ENCODE results near the gene PIGW.
A peak's percentile ranks its signal among the peaks of the same experiment; 100 is the strongest.

Gene PIGW

GRCh38 chr17:36486204-36487194, 48.3 kb upstream of the PIGW start, which contains the start of gene ZNHIT3:
Gene ZNHIT3 (plus strand): TSS chr17:36486681. CDS start chr17:36486700, 19 bp downstream.
- Histone ChIP-seq H4K12ac (ENCODE audit: low read depth, low read length) (peak within 1 kb of the TSS; percentile 95), H4K91ac (ENCODE audit: low read depth, low read length) (peak within 1 kb of the TSS; percentile 60), H2BK12ac (ENCODE audit: low read length) (no peak within 1 kb of the TSS), H3K79me2 (ENCODE audit: control insufficient read depth, insufficient read depth, low read length, poor library complexity) (no peaks in the 10 kb centered on the region), H3K18ac (ENCODE audit: low read length) (peak within 1 kb of the TSS; percentile 61), H3K27ac (ENCODE audit: low read depth, low read length) (peak within 1 kb of the TSS; percentile 61), H3K9ac (ENCODE audit: low read length) (peak within 1 kb of the TSS; percentile 92), H2BK120ac (ENCODE audit: insufficient read depth, low read length, poor library complexity) (peak within 1 kb of the TSS; percentile 43), H3K23ac (ENCODE audit: low read length) (no peak within 1 kb of the TSS), H2BK5ac (ENCODE audit: low read depth, low read length, poor library complexity) (peak within 1 kb of the TSS; percentile 7), H3K36me3 (ENCODE audit: control insufficient read depth in 1 of 2, insufficient read depth in 2 of 2, low read length in 2 of 2) (no peaks in the 10 kb centered on the region), H2AFZ (ENCODE audit: insufficient read depth, low read length, poor library complexity) (peak within 1 kb of the TSS; percentile 96), H3K4me1 (ENCODE audit: control insufficient read depth in 1 of 2, insufficient read depth in 2 of 2, low read length in 2 of 2) (peaks cover 14 to 15% of the 10 kb centered on the region in 2 experiments), H4K8ac (ENCODE audit: low read depth, low read length) (peak within 1 kb of the TSS; percentile 99), H3K9me3 (ENCODE audit: insufficient read depth, low read depth, low read length) (peaks cover 1% of the 10 kb centered on the region), H3K4me3 (ENCODE audit: low read depth, low read length) (peak within 1 kb of the TSS; percentile 96), H3K14ac (ENCODE audit: low read length) (peak within 1 kb of the TSS; percentile 72), H3K4me2 (ENCODE audit: low read length) (peak within 1 kb of the TSS; percentile 74), H3K79me1 (ENCODE audit: low read length) (peaks cover 6% of the 10 kb centered on the region), H3K4ac (ENCODE audit: low read depth, low read length) (peak within 1 kb of the TSS; percentile 49), H2AK5ac (ENCODE audit: low read length) (no peak within 1 kb of the TSS), H3K27me3 (ENCODE audit: insufficient read depth, low read length) (no peaks in the 10 kb centered on the region)
- DNase-seq, result peak; percentile 90 to 96
- no CpG with 5 or more reads among the region's 73 CpGs for WGBS (ENCODE audit: extremely low coverage, insufficient coverage, insufficient read length)

DNA sequence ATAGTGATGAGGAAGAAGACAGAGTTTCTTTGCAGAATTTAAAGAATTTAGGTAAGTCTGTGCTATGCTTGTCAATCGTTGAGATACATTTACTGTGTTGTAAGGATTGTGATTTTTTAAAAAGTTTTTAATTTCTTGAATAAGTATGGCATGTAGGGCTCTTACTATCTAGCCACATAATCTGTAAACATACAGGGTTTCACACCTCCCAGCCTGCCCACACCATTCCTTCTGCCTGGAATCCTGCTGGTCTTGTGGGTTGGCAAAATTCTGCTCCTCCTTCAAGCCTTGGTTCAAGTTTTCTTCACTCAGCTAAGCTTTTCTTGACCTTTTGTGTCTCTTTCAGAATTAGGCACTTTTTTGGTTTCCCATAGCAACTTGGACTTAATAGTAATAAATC, 40.8 kb upstream of the PIGW start:
- DNase-seq, result peak; percentile 78 to 88
- Histone ChIP-seq H3K9ac (ENCODE audit: low read length) (no peak overlapping the region), H2BK120ac (ENCODE audit: insufficient read depth, low read length, poor library complexity) (no peak overlapping the region), H4K8ac (ENCODE audit: low read depth, low read length) (no peak overlapping the region), H3K9me3 (ENCODE audit: insufficient read depth, low read depth, low read length) (no peaks in the 10 kb centered on the region), H3K36me3 (ENCODE audit: control insufficient read depth in 1 of 2, insufficient read depth in 2 of 2, low read length in 2 of 2) (peaks cover 24 to 51% of the 10 kb centered on the region in 2 experiments), H2BK5ac (ENCODE audit: low read depth, low read length, poor library complexity) (no peak overlapping the region), H2AK5ac (ENCODE audit: low read length) (no peak overlapping the region), H2AFZ (ENCODE audit: insufficient read depth, low read length, poor library complexity) (no peak overlapping the region), H4K91ac (ENCODE audit: low read depth, low read length) (no peak overlapping the region), H3K4me3 (ENCODE audit: low read depth, low read length) (no peak overlapping the region), H3K4ac (ENCODE audit: low read depth, low read length) (no peak overlapping the region), H3K79me1 (ENCODE audit: low read length) (no peaks in the 10 kb centered on the region), H3K4me1 (ENCODE audit: control insufficient read depth in 1 of 2, insufficient read depth in 2 of 2, low read length in 2 of 2) (no peaks in the 10 kb centered on the region), H3K27ac (ENCODE audit: low read depth, low read length) (no peak overlapping the region), H3K18ac (ENCODE audit: low read length) (no peak overlapping the region), H2BK12ac (ENCODE audit: low read length) (no peak overlapping the region), H3K4me2 (ENCODE audit: low read length) (no peak overlapping the region), H3K23ac (ENCODE audit: low read length) (no peak overlapping the region), H3K79me2 (ENCODE audit: control insufficient read depth, insufficient read depth, low read length, poor library complexity) (no peaks in the 10 kb centered on the region), H3K14ac (ENCODE audit: low read length) (no peak overlapping the region), H3K27me3 (ENCODE audit: insufficient read depth, low read length) (no peaks in the 10 kb centered on the region), H4K12ac (ENCODE audit: low read depth, low read length) (no peak overlapping the region)
- WGBS (ENCODE audit: extremely low coverage, insufficient coverage, insufficient read length), result no CpG with 5 or more reads among the region's 1 CpG

- Histone ChIP-seq H3K27me3 (ENCODE audit: insufficient read depth, low read length) (no peaks in the 10 kb centered on the region), H4K8ac (ENCODE audit: low read depth, low read length) (no peak overlapping the region), H3K27ac (ENCODE audit: low read depth, low read length) (no peak overlapping the region), H2BK12ac (ENCODE audit: low read length) (no peak overlapping the region), H3K4ac (ENCODE audit: low read depth, low read length) (no peak overlapping the region), H2BK5ac (ENCODE audit: low read depth, low read length, poor library complexity) (no peak overlapping the region), H3K14ac (ENCODE audit: low read length) (no peak overlapping the region), H3K9ac (ENCODE audit: low read length) (no peak overlapping the region), H4K91ac (ENCODE audit: low read depth, low read length) (no peak overlapping the region), H3K9me3 (ENCODE audit: insufficient read depth, low read depth, low read length) (no peaks in the 10 kb centered on the region), H3K36me3 (ENCODE audit: control insufficient read depth in 1 of 2, insufficient read depth in 2 of 2, low read length in 2 of 2) (peaks cover 27 to 52% of the 10 kb centered on the region in 2 experiments), H3K18ac (ENCODE audit: low read length) (no peak overlapping the region), H3K79me2 (ENCODE audit: control insufficient read depth, insufficient read depth, low read length, poor library complexity) (no peaks in the 10 kb centered on the region), H2BK120ac (ENCODE audit: insufficient read depth, low read length, poor library complexity) (no peak overlapping the region), H3K4me1 (ENCODE audit: control insufficient read depth in 1 of 2, insufficient read depth in 2 of 2, low read length in 2 of 2) (no peaks in the 10 kb centered on the region), H3K4me3 (ENCODE audit: low read depth, low read length) (no peak overlapping the region), H2AFZ (ENCODE audit: insufficient read depth, low read length, poor library complexity) (no peak overlapping the region), H3K79me1 (ENCODE audit: low read length) (no peaks in the 10 kb centered on the region), H4K12ac (ENCODE audit: low read depth, low read length) (no peak overlapping the region), H2AK5ac (ENCODE audit: low read length) (no peak overlapping the region), H3K23ac (ENCODE audit: low read length) (no peak overlapping the region), H3K4me2 (ENCODE audit: low read length) (no peak overlapping the region)
- WGBS (ENCODE audit: extremely low coverage, insufficient coverage, insufficient read length), result no CpG with 5 or more reads among the region's 5 CpGs
- peak in 1 of 2 donors; percentile 11 for DNase-seq
These were observed 40.1 kb upstream of the PIGW start for GRCh38 chr17:36494674-36495073.

DNA sequence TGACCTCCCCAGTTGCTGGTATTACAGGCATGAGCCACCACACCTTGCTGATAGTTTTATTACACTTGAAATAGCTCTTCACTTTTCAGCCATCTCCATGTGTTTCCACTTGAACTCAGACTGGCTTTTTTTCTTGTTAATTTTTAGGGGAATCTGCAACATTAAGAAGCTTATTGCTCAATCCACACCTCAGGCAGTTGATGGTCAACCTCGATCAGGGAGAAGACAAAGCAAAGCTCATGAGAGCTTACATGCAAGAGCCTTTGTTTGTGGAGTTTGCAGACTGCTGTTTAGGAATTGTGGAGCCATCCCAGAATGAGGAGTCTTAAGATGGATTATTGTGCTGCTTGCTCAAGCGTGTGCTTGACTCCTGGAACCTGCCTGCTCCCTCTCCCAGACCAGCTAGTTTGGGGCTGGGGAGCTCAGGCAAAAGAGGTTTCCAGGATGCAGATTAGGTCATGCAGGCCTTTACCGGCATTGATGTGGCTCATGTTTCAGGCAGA, 39.7 kb upstream of the PIGW start:
- WGBS (ENCODE audit: extremely low coverage, insufficient coverage, insufficient read length), result no CpG with 5 or more reads among the region's 3 CpGs
- Histone ChIP-seq H3K23ac (ENCODE audit: low read length) (no peak overlapping the region), H3K18ac (ENCODE audit: low read length) (no peak overlapping the region), H3K79me1 (ENCODE audit: low read length) (no peaks in the 10 kb centered on the region), H3K4me3 (ENCODE audit: low read depth, low read length) (no peak overlapping the region), H4K91ac (ENCODE audit: low read depth, low read length) (no peak overlapping the region), H2AFZ (ENCODE audit: insufficient read depth, low read length, poor library complexity) (no peak overlapping the region), H3K14ac (ENCODE audit: low read length) (no peak overlapping the region), H4K8ac (ENCODE audit: low read depth, low read length) (no peak overlapping the region), H2BK120ac (ENCODE audit: insufficient read depth, low read length, poor library complexity) (no peak overlapping the region), H4K12ac (ENCODE audit: low read depth, low read length) (no peak overlapping the region), H3K79me2 (ENCODE audit: control insufficient read depth, insufficient read depth, low read length, poor library complexity) (no peaks in the 10 kb centered on the region), H3K4ac (ENCODE audit: low read depth, low read length) (no peak overlapping the region), H3K36me3 (ENCODE audit: control insufficient read depth in 1 of 2, insufficient read depth in 2 of 2, low read length in 2 of 2) (peaks cover 27 to 52% of the 10 kb centered on the region in 2 experiments), H3K27me3 (ENCODE audit: insufficient read depth, low read length) (no peaks in the 10 kb centered on the region), H3K4me1 (ENCODE audit: control insufficient read depth in 1 of 2, insufficient read depth in 2 of 2, low read length in 2 of 2) (no peaks in the 10 kb centered on the region), H3K9ac (ENCODE audit: low read length) (no peak overlapping the region), H3K4me2 (ENCODE audit: low read length) (no peak overlapping the region), H2BK12ac (ENCODE audit: low read length) (no peak overlapping the region), H2AK5ac (ENCODE audit: low read length) (no peak overlapping the region), H3K27ac (ENCODE audit: low read depth, low read length) (no peak overlapping the region), H3K9me3 (ENCODE audit: insufficient read depth, low read depth, low read length) (no peaks in the 10 kb centered on the region), H2BK5ac (ENCODE audit: low read depth, low read length, poor library complexity) (no peak overlapping the region)
- no peak for DNase-seq
